H9 (cell line): ENCODE data around the gene DYNC2H1. TPM values are rescaled to one million over a fixed set of nuclear protein-coding genes. Genes with fewer than 3 reads are reported as not detected.

Source experiments
- DNase-seq: peaks from one replicate; pipeline ENCODE4 v3.0.0-alpha.2; 2017
- H2AFZ ChIP-seq: one replicate; pipeline ENCODE4 v1.6.1; 2013; ENCODE audit warnings: mild to moderate bottlenecking, low read length, control low read depth, moderate library complexity
- H2AK5ac ChIP-seq: 2 replicates; pipeline ENCODE4 v1.6.1; 2013; ENCODE audit warnings: low read length, control low read depth, mixed read lengths; ENCODE audit not compliant: insufficient read length
- H2BK120ac ChIP-seq: one replicate; pipeline ENCODE4 v1.6.1; 2013; ENCODE audit warnings: low read depth, mild to moderate bottlenecking, low read length, control low read depth, inconsistent platforms; ENCODE audit not compliant: poor library complexity, severe bottlenecking
- H2BK12ac ChIP-seq: 2 replicates; pipeline ENCODE4 v1.6.1; 2013; ENCODE audit warnings: low read length, control low read depth, mixed read lengths, low read depth; ENCODE audit not compliant: insufficient read length
- H2BK15ac ChIP-seq: 2 replicates; pipeline ENCODE4 v1.6.1; 2013; ENCODE audit warnings: low read depth, low read length, control low read depth
- H2BK20ac ChIP-seq: one replicate; pipeline ENCODE4 v1.6.1; 2013; ENCODE audit warnings: low read depth, mild to moderate bottlenecking, low read length, control low read depth, inconsistent platforms; ENCODE audit not compliant: poor library complexity, severe bottlenecking
- H2BK5ac ChIP-seq: 2 replicates; pipeline ENCODE4 v1.6.1; 2013; ENCODE audit warnings: low read length, control low read depth, mixed read lengths; ENCODE audit not compliant: insufficient read length
- H3K14ac ChIP-seq: 2 replicates; pipeline ENCODE4 v1.6.1; 2013; ENCODE audit warnings: low read length, control low read depth; ENCODE audit not compliant: insufficient read depth
- H3K18ac ChIP-seq: 2 replicates; pipeline ENCODE4 v1.6.1; 2013; ENCODE audit warnings: low read depth, mild to moderate bottlenecking, mixed read lengths, low read length, control low read depth; ENCODE audit not compliant: insufficient read length
- H3K23ac ChIP-seq: 2 replicates; pipeline ENCODE4 v1.6.1; 2013; ENCODE audit warnings: low read length, control low read depth, mixed read lengths, low read depth; ENCODE audit not compliant: insufficient read length
- H3K23me2 ChIP-seq: 2 replicates; pipeline ENCODE4 v1.6.1; 2013; ENCODE audit warnings: low read depth, mild to moderate bottlenecking, mixed read lengths, low read length, control low read depth; ENCODE audit not compliant: insufficient read length, poor library complexity, severe bottlenecking
- H3K27ac ChIP-seq: 2 replicates; pipeline ENCODE4 v1.5.1; 2013; ENCODE audit warnings: low read length, control low read depth, mixed read lengths, low read depth; ENCODE audit not compliant: insufficient read length
- H3K27me3 ChIP-seq: 2 replicates; pipeline ENCODE4 v1.6.1; 2013; ENCODE audit warnings: low read length, control low read depth, inconsistent platforms; ENCODE audit not compliant: insufficient read depth
- H3K4ac ChIP-seq: 2 replicates; pipeline ENCODE4 v1.6.1; 2013; ENCODE audit warnings: low read depth, mild to moderate bottlenecking, control low read depth, inconsistent platforms, low read length, moderate library complexity
- H3K4me1 ChIP-seq: 2 replicates; pipeline ENCODE4 v1.6.1; 2013; ENCODE audit warnings: low read length, control low read depth, inconsistent platforms; ENCODE audit not compliant: insufficient read depth
- H3K4me2 ChIP-seq: 2 replicates; pipeline ENCODE4 v1.6.1; 2013; ENCODE audit warnings: low read length, control low read depth, mixed read lengths; ENCODE audit not compliant: insufficient read length, insufficient read depth
- H3K56ac ChIP-seq: 2 replicates; pipeline ENCODE4 v1.6.1; 2013; ENCODE audit warnings: low read depth, mild to moderate bottlenecking, mixed read lengths, low read length, control low read depth; ENCODE audit not compliant: insufficient read length
- H3K79me1 ChIP-seq: 2 replicates; pipeline ENCODE4 v1.6.1; 2013; ENCODE audit warnings: low read depth, mild to moderate bottlenecking, moderate library complexity, low read length, control low read depth, inconsistent platforms; ENCODE audit not compliant: insufficient read depth, poor library complexity, severe bottlenecking
- H3K79me2 ChIP-seq: 2 replicates; pipeline ENCODE4 v1.6.1; 2013; ENCODE audit warnings: low read length, control low read depth, inconsistent platforms; ENCODE audit not compliant: insufficient read depth
- H3K9ac ChIP-seq: 2 replicates; pipeline ENCODE4 v1.6.1; 2013; ENCODE audit warnings: low read length, control low read depth, mixed read lengths; ENCODE audit not compliant: insufficient read length; ENCODE audit errors: extremely low read depth
- H3K9me3 ChIP-seq: one replicate; pipeline ENCODE4 v1.6.1; 2013; ENCODE audit warnings: low read depth, low read length, inconsistent platforms; ENCODE audit not compliant: control insufficient read depth
- H3T11ph ChIP-seq: one replicate; pipeline ENCODE4 v1.6.1; 2013; ENCODE audit warnings: mild to moderate bottlenecking, low read length, control low read depth, inconsistent platforms
- H4K20me1 ChIP-seq: one replicate; pipeline ENCODE4 v1.6.1; 2013; ENCODE audit not compliant: control insufficient read depth, insufficient read length, insufficient read depth
- H4K5ac ChIP-seq: 2 replicates; pipeline ENCODE4 v1.6.1; 2013; ENCODE audit warnings: low read depth, mild to moderate bottlenecking, mixed read lengths, low read length, control low read depth; ENCODE audit not compliant: insufficient read length
- H4K8ac ChIP-seq: replicated peaks from 2 replicates; pipeline ENCODE4 v1.6.1; 2013; ENCODE audit warnings: low read length, control low read depth, mixed read lengths, low read depth; ENCODE audit not compliant: insufficient read length
- H4K91ac ChIP-seq: 2 replicates; pipeline ENCODE4 v1.6.1; 2013; ENCODE audit warnings: low read depth, mild to moderate bottlenecking, moderate library complexity, mixed read lengths, low read length, control low read depth; ENCODE audit not compliant: insufficient read length
- H3K27ac Mint-ChIP-seq, 3 experiments: 2 replicates in 2 of 3; 3 replicates in 1 of 3; pipeline ENCODE4 v1.8.0; 2020 to 2021; ENCODE audit warnings: mixed read lengths in 3 of 3, mild to moderate bottlenecking in 1 of 3, moderate library complexity in 1 of 3
- H3K27me3 Mint-ChIP-seq: 2 replicates; pipeline ENCODE4 v1.8.0; 2021; ENCODE audit warnings: low read depth, mild to moderate bottlenecking, moderate library complexity, mixed read lengths
- H3K36me3 Mint-ChIP-seq, 3 experiments: 2 replicates in 2 of 3; 3 replicates in 1 of 3; pipeline ENCODE4 v1.8.0; 2020 to 2021; ENCODE audit warnings: low read depth in 3 of 3, mixed read lengths in 3 of 3; ENCODE audit not compliant: insufficient read depth in 1 of 3
- H3K4me1 Mint-ChIP-seq, 2 experiments: 2 replicates each; pipeline ENCODE4 v1.8.0; 2020; ENCODE audit warnings: mixed read lengths in 2 of 2
- H3K4me3 Mint-ChIP-seq, 2 experiments: 2 replicates in 1 of 2; 3 replicates in 1 of 2; pipeline ENCODE4 v1.8.0; 2020 to 2021; ENCODE audit warnings: mild to moderate bottlenecking in 2 of 2, mixed read lengths in 2 of 2, moderate library complexity in 1 of 2
- H3K9me3 Mint-ChIP-seq, 2 experiments: 2 replicates in 1 of 2; 3 replicates in 1 of 2; pipeline ENCODE4 v1.8.0; 2020; ENCODE audit warnings: mild to moderate bottlenecking in 2 of 2, mixed read lengths in 2 of 2, moderate library complexity in 1 of 2
- WGBS: extraction: QIAGEN DNeasy Blood & Tissue Kit; methylation state at CpG from one replicate; pipeline ENCODE4 v1.1.7; 2013; ENCODE audit warnings: missing lambda C conversion rate, low lambda C conversion rate, mixed read lengths; ENCODE audit not compliant: insufficient read length; ENCODE audit errors: extremely low coverage; 5-methylcytosine and 5-hydroxymethylcytosine counted together
- total RNA-seq: library from RNA; stranded (reverse); gene quantifications from 2 replicates; pipeline ENCODE4 v1.2.1, GENCODE V29; 2021
- TF ChIP-seq, protein P1 (sequence below): fragments of 200-600 bp; sonication (generic); conservative IDR thresholded peaks from 3 replicates; pipeline ENCODE4 v1.8.0; 2021; ENCODE audit warnings: antibody characterized with exemption, mild to moderate bottlenecking

The DYNC2H1 gene
- total RNA-seq, 1 experiment from 2014 or later: 13.2 TPM

- H4K20me1 ChIP-seq: no peaks in the 10 kb centered on the region
- Mint-ChIP-seq H3K4me3 (no peak overlapping the region), H3K9me3 (peaks cover 11 to 17% of the 10 kb centered on the region in 2 experiments), H3K4me1 (peaks cover 32 to 36% of the 10 kb centered on the region in 2 experiments), H3K36me3 (peaks cover 2 to 19% (median 11%) of the 10 kb centered on the region in 3 experiments; a peak in 6 of 7 replicates), H3K27me3 (no peaks in the 10 kb centered on the region), H3K27ac (no peak overlapping the region; a peak in 1 of 7 replicates)
- H3T11ph ChIP-seq: no peak overlapping the region
- no peaks in the 10 kb centered on the region for H3K23me2 ChIP-seq
- no peaks in the 10 kb centered on the region for H3K79me2 ChIP-seq
- no peak overlapping the region for H3K4me2 ChIP-seq
- no peak overlapping the region; the same call in 1 of the 2 replicates for H2BK15ac ChIP-seq
- no peak overlapping the region for H3K4ac ChIP-seq
- no peak overlapping the region for H3K27ac ChIP-seq
- H3K56ac ChIP-seq: no peak overlapping the region
- no peaks in the 10 kb centered on the region for H3K79me1 ChIP-seq
- H3K4me1 ChIP-seq: peaks cover 7% of the 10 kb centered on the region; the same call in 1 of the 2 replicates
- no peak overlapping the region for H4K8ac ChIP-seq
- no peak overlapping the region for H2BK12ac ChIP-seq
- TF ChIP-seq, protein P1, sequence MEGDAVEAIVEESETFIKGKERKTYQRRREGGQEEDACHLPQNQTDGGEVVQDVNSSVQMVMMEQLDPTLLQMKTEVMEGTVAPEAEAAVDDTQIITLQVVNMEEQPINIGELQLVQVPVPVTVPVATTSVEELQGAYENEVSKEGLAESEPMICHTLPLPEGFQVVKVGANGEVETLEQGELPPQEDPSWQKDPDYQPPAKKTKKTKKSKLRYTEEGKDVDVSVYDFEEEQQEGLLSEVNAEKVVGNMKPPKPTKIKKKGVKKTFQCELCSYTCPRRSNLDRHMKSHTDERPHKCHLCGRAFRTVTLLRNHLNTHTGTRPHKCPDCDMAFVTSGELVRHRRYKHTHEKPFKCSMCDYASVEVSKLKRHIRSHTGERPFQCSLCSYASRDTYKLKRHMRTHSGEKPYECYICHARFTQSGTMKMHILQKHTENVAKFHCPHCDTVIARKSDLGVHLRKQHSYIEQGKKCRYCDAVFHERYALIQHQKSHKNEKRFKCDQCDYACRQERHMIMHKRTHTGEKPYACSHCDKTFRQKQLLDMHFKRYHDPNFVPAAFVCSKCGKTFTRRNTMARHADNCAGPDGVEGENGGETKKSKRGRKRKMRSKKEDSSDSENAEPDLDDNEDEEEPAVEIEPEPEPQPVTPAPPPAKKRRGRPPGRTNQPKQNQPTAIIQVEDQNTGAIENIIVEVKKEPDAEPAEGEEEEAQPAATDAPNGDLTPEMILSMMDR: no peak
- WGBS: no CpG with 5 or more reads among the region's 1 CpG
- H2BK120ac ChIP-seq: no peak overlapping the region
- H3K23ac ChIP-seq: no peak overlapping the region
- H4K91ac ChIP-seq: no peak overlapping the region
- H3K14ac ChIP-seq: no peak overlapping the region
- H2BK5ac ChIP-seq: no peak overlapping the region
- no peaks in the 10 kb centered on the region for H3K27me3 ChIP-seq
- H2AK5ac ChIP-seq: no peak overlapping the region
- no peaks in the 10 kb centered on the region for H3K9me3 ChIP-seq
- no peak overlapping the region for H2BK20ac ChIP-seq
- H4K5ac ChIP-seq: no peak overlapping the region
- no peak for DNase-seq
- H3K18ac ChIP-seq: no peak overlapping the region
- H2AFZ ChIP-seq: no peak overlapping the region
- no peak overlapping the region for H3K9ac ChIP-seq
Observed at GRCh38 chr11:103494491-103494890, 385.3 kb downstream of the DYNC2H1 start.
